HG02759 (cell line): ENCODE data around the gene ZFP1.
"Not testable (repeated sequence)": the region's sequence is repeated elsewhere in the genome, so short reads cannot be mapped to it uniquely, and the experiment has no call there.

Experiments used
- ATAC-seq: cut with Tn5 transposase; IDR thresholded peaks from one replicate; pipeline ENCODE4 v1.9.1; 2021; ENCODE audit warnings: mild to moderate bottlenecking, moderate library complexity; ENCODE audit not compliant: unreplicated experiment

Gene ZFP1

DNA sequence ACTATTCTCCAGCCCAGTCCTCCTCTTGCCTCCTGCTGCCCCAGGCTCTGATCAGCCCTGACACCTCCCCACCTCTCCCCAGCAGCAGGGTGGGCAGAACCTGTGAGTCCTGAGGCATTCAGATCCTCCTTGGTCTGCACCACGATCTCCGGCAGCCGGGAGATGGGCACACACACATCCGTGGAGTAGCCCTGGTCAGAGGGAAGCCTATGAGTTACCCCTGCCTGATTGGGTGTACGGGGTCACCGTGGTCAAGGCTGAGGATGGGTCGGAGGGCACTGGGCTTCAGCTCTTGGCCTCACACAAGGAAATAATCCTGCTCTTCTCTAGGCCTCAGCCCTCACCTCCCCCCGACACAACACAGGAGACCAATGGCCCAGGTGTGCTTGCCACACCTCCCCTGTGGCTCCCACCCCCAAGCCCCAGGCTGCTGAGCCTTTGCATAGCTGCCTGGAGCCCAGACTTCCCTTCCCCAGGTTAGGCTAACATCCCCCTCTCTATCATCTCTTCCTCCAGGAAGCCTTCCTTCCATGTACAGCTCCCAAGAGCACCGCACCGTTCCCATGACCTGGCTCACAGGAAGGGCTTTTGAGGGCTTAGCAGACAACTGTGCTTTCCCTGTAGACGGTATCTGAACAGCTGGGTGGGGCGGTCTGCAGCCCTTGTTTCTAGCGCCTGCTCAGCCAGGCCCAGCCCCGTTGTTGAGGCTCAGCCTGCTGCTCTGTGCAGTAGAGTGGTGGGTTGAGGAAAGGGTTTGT, 35.4 kb upstream of the ZFP1 start:
- ATAC-seq = no peak

DNA sequence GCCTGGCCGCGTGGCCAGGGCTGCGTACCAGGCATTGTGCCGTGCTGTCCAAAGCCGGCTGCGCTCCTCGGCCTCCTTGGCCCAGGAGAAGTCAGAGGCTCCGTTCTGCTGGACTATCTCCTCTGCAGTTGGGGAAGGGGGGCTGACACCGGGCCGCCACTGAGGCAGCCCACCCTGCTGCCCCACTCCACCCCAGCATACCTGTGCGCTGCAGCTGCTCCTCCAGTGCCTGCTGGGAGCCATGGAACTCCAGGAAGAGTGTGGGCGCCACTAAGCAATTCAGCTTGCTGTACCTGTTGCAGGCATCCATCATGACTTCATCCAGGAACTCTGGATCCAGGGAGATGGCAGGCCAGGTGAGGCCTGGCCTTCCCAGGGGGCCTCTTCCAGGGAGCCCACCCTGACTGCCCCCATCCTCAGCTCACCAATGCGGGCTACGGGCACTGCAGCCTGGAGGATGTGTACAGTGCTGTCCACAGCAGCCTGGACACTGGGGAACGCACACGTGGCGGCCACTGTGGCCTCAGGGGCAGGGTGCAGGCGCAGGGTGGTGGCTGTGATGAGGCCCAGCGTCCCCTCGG, 34.7 kb upstream of the ZFP1 start:
- no peak for ATAC-seq

- no peak for ATAC-seq
These were observed 34.0 kb upstream of the ZFP1 start for GRCh38 chr16:75114179-75114945.

DNA sequence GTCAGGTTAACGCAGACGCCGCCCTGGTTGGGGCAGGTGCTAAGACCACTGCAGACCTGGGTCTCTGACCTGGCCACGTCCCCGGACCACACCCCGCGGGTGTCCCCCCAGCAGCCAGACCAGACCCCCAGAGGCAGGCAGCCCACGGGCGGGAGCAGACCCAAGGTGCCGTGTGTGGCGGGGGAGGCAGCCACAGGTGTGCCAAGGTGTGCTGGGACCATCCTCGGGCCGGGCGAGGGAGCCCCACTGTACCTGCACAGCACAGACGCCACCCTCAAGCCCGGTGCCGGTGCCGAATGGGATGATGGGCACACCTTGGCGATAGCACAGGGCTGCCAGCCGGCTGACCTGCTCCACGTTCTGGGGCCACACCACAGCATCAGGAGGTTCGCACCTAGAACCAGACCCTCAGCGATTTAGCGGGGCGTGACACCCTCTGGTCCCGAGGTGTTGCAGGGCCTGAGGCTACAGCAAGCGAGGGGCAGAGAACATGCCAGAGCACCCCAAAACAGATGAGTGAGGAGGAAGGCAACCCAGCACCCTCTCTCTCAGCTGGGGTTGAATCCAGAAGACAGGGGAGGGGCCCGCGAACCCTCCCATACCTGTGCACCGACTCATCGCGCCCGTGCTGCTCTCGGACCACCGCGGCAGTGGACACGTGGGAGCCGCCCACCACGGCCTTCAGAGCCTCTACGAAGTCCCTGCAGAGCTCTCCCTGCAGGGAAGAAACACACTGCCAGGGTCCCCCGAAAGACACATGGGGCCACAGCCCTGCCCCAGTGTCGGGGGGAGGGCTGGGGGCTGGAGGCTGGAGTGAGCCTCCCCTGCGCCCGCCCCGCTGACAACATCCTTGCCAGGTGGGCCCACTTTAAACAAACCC, 33.1 kb upstream of the ZFP1 start:
- no peak for ATAC-seq

DNA sequence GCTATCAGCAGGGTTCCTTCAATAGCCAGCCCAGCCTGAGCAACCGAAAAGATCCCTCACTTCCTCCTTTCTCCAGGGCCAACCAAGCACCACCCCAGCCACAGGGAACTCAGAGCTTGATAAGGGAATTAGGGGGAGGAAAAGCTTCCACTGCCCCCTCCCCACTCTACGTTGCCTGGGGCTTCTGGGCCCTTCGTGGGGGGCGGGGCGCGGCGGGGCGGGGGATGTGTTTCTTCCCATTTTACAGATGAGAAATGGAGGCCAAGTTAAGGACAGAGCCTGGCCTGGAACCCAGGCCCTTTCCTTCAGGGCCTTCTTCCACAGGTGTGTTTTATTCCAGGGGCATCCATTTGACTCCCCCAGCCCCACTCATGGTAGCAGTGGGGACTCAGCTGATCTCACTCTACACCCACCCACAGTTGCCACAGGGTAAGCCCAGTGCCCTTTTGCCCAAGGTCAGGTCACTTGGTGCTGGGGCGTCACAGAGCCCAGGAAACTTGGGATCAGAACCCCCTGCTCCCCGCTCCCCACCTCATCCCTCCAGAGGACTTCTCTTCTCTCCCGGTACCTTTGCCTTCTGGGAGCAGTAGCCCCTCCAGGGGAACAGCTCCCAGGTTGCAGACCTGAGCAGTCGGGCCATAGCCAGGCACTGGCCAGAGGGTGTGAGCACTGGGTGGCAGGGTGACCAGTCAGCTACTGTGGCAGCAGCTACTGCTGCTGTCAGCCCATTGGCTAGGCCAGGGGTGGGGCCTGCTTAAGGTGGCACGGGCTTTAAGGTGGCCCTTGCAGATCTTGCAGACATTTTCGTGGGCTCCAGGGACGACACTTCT, 32.0 kb upstream of the ZFP1 start, which contains the start of gene LDHD:
LDHD (minus strand) TSS at position 700 of the 830 bp plus-strand sequence; CDS start at position 640, 60 bp downstream.
- no peak for ATAC-seq

- ATAC-seq = no peak
These were observed 31.4 kb upstream of the ZFP1 start for GRCh38 chr16:75116911-75117245.

DNA sequence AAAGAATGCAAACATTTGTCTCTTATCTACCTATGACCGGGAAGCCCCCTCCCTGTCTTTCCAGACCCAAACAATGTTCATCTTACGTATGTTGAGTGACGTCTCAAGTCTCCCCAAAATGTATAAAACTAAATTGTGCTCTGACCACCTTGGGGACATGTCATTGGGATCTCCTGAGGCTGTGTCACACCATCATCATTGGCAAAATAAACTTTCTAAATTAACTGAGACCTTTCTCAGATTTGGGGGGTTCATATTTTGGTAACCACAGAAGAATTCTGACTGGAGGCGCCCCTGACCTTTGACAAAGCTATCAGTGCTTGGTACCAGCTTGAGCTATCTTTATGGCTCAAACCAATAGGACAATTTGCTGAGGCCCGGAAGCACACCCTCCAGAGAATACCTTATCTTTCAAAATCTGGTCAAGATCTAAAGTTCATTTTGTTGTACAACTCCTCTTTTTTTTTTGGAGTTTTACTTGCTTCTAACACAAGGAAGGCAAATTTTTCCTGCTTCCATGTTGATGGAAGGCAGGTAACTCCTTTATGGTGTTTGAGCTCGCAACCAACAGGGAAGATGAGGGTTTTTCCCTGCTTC, 29.3 kb upstream of the ZFP1 start:
- ATAC-seq = no peak

GRCh38 chr16:75120253-75120652, 28.1 kb upstream of the ZFP1 start:
- no peak for ATAC-seq

DNA sequence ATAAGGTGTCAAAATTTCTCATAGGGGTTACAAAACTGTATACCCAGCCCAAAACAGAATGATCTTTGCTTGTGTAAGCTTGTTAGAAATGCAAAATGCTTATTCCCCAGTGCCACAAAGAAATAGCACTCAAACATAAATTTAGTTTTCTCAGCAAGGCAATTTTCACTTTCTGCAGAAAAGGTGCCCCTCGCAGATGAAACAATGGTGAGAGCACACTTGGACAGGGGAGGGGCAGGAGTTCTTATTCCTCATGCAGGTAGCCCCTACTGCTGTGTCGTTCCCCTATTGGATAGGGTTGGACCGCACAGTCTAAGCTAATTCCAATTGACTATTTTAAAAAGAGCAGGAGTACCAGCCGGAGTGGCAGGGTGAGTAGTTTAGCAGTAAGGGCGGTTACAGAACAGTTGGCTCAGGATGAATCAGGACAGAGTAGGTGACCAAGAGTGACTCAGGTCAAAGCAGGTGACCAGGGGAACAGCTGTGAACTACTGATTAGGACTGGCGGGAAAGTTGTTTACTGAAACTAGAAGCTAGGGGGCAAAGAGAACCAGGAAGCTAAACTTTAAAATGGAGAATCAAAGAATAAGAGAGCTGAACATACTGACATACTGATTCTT, 26.3 kb upstream of the ZFP1 start:
- ATAC-seq = no peak

DNA sequence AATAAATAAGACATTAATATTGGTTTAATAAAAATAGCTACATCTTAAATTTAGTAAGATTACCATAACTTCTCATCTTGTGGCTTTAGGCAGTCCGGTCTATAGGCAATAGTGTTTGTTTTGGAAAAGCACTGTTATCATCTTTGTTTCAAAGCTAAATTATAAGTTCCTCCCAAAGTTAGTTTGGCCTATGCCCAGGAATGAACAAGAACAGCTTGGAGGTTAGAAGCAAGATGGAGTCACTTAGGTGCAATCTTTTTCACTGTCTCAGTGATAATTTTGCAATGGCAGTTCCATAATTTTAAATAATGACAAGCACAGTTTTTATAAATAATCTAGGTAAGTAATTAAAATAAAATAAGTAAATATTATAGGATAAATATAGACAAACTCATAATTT, 25.7 kb upstream of the ZFP1 start:
- ATAC-seq = no peak

DNA sequence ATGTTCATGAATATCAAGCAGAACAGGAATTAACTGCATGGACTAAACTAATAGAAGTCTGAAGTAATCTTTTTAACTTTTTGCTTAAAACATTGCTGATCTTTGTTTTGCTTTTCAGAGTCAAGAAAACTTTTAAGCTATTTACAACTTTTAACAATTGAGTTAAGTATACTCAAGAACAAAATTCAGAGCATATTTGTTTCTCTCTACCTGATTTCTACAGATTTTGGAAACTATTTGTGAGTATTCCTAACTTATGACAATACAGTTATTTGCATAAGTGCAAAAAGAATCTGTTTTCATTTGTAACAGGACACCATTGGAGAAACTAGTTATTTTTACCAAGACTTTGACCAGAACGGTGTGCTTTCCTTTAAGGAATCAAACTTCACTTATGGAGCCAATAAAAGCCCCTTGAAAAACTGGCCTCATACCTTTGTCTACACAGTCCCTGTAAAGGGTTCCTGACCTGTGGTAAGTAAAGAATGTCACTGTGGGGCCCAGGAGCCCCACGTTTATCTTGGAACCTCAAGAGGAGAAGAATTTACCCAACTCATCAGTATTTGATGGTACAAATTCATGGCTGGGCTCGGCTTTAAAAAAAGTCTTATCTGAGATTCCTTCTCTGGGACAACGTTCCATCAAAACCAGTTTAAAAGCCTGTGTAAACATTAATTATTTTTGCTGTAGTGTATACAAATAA, 20.5 kb upstream of the ZFP1 start:
- ATAC-seq = no peak

DNA sequence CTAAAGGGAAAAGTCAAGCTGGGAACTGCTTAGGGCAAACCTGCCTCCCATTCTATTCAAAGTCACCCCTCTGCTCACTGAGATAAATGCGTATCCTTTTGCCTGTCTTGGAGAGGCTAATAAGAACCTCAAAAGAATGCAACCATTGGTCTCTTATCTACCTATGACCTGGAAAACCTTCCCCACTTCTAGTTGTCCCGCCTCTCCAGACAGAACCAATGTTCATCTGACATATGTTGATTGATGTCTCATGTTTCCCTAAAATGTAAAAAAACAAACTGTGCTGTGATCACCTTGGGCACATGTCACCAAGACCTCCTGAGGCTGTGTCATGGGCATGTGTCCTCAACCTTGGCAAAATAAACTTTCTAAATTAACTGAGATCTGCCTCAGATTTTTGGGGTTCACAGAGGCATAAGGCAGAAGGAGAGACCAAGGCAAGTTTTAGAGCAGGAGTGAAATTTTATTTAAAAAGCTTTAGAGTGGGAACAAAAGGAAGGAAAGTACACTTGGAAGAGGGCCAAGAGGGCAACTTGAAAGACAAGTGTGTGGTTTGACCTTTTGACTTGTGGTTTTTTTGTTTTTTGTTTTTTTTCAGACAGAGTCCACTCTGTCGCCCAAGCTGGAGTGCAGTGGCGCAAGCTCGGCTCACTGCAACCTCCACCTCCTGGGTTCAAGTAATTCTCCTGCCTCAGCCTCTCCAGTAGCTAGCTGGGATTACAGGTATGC, 18.7 kb upstream of the ZFP1 start:
- ATAC-seq = not testable (repeated sequence)

DNA sequence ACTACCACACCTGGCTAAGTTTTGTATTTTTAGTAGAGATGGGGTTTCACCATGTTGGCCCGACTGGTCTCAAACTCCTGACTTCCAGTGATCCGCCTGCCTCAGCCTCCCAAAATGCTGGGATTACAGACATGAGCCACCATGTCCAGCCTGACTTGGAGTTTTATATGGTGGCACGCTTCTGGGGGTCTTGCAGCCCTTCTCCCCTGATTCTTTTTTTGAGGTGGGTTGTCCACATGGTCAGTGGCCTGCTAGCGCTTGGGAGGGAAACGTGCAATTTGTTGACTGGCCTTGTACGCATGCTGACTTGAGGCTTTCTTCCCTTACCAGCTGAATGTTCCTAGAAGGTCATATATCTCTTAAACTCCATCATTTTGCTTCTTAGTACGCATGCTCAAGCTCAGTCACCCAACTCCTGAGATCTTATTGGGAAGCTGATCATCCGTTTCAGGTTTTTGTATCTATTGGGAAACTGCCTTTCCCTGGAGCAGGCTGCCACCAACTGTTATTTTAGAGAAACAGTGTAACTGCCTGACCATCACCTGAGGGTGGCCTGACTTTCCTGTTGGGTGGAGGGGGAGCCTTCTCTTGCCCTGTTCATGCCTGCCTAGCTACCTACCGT, 18.1 kb upstream of the ZFP1 start:
- ATAC-seq = no peak

- ATAC-seq = no peak
These were observed 17.2 kb upstream of the ZFP1 start for GRCh38 chr16:75131081-75131480.

GRCh38 chr16:75138233-75138632, 10.1 kb upstream of the ZFP1 start:
- no peak for ATAC-seq

DNA sequence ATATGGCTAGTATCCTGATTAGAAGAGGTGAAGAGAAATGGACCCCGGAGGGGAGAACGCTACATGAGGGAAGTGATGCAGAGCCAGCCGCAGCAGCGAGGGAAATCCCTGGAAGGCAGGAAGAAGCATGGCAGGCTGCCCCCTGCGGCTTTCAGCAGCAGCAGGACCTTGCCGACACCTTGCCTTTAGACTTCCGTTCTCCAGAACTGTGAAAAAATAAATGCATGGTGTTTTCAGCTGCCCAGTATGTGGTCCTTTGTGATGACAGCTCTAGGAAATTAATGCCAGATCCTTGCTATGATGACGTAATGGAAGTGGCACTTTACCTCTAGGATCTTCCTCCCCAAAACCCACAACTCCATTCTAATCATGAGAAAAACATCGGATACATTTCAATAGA, 9.7 kb upstream of the ZFP1 start:
- ATAC-seq = no peak

DNA sequence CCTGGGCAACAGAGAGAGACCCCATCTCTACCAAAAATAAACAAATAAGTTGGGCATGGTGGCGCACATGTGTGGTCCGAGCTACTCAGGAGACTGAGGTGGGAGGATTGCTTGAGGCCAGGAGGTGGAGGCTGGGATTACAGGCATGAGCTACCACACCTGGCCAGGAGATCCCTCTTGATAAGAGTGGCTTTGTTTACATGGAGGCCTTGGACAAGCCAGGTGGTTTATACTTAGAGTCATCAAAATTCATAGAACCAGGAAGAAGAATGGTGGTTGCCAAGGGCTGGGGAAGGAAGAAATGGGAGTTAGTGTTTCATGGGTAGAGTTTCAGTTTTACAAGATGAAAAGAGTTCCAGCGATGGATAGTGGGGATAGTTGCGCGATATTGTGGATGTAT, 8.8 kb upstream of the ZFP1 start:
- ATAC-seq = no peak

DNA sequence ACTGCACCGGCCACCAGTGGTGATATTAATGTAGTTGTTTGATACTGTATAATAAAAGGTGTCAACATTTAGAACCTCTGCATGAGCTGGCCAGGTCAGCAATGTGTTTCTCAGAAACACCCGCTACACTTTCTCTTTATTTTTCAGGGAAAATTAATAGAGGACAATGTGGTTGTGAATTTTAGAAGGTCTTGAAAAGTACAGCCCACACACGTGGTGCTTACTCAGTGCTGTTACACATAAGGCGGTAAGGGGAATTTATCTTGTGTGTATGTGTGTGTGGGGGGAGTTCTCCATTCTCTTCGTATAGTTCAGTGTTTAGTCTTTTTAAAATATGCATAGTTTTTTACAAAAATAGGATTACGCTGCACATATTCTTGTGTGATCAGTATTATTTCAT, 4.4 kb upstream of the ZFP1 start:
- no peak for ATAC-seq
